HG02840 (cell line): Measurements from ENCODE around the gene DGKG.

Experiments used
- ATAC-seq: cut with Tn5 transposase; IDR thresholded peaks from one replicate; pipeline ENCODE4 v1.9.1; 2021; ENCODE audit warnings: mild to moderate bottlenecking, moderate library complexity, moderate number of reproducible peaks; ENCODE audit not compliant: unreplicated experiment, low FRiP score

The DGKG gene

GRCh38 chr3:186281176-186281575, 80.9 kb downstream of the DGKG start:
- ATAC-seq: no peak

DNA sequence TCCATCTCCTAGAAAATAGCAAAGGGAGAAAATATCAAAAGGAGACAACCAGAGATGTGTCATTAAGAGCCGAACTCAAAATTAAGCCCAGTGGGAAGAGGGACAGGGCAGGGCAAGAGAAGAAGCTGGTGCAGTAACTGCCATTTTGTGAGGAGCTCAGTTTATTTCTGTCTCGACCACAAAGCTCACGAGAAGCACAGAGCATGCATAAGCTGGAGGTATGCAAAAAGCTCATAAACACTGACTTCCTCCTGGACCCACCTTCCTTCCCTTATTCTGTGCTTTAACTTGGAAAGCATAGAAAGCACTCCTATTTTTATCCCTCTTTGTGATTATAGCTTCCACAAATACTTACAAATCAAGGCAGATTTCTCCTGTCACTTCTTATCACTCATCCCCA, 81.3 kb downstream of the DGKG start:
- ATAC-seq: no peak

GRCh38 chr3:186277268-186277909, 84.6 kb downstream of the DGKG start:
- no peak for ATAC-seq

GRCh38 chr3:186275436-186275835, 86.6 kb downstream of the DGKG start:
- no peak for ATAC-seq

DNA sequence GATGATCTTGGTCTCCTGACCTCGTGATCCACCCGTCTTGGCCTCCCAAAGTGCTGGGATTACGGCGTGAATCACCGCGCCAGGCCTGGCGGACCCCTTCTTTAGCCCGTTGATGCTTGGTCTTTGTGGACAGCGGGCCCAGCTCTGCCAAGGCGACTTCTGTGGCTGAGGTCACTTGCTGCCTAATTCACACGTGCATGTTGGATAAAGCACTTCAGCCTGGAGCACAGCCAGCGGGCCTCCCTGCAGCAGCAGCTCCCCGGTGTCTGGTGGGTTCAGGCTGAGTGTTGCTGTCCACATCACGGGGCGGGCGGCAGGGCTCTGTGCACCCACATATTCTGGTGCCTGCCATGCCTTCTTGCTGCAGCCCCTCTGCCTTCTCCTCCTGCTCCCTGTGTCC, 88.4 kb downstream of the DGKG start:
- no peak for ATAC-seq

DNA sequence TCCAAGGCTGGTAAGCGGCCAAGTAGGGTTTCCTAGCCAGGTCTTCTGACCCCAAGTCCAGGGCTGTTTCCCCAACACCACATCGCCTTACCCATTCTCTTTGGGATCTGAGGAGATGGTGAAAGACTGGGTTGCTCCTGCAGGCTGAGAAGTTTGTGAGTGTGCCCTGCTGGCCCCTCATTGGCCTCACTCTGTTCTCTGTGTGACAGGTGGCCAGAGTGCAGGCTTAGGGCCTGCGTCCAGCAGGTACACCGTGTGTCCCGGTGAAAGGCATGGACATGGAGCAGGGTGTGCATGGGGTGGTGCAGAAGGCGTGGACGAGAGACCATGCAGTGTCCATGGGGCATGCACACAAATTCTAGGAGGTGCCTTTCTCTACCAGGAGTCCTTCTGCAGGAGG, 91.3 kb downstream of the DGKG start:
- no peak for ATAC-seq

DNA sequence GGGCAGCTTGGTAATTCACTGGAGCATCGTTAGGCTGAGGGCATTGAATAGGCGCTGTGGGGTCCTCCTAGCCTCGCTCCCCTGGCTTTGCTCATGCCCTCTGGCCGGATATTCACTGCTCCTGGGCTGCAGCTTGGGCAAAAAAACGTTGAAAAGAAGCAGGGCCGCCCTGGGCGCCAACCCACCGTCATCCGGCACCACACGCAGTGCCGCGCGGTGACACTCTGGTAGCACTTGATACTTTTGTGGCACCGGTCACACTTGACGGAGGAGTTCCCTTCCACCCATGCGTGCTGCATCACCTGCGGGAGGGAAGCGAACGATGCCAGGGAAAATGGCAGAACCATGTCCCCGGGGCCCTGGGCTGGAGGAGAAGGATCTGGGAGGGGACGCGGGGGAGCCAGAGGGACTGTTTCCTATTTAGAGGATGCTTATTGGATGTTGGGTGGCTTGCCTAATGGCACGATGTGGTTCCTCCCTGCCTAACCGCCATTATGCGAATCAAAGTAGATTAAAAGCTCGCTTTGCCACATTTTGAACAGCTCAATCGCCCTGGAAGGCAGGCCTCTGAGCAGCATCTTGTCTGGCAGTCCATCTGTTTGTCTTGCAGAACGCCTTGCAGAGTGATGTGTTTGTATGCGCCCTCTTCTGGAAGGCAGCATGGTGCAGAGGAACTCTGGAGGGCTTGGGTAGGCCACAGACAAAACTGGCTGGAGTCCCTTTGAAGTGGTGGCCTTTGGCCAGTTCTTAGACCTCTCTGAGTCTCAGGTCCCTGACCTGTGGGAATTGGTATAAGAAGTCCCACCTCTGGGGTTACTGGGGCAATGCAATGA, 93.2 kb downstream of the DGKG start:
- ATAC-seq: no peak

GRCh38 chr3:186267758-186268157, 94.3 kb downstream of the DGKG start:
- ATAC-seq: no peak

DNA sequence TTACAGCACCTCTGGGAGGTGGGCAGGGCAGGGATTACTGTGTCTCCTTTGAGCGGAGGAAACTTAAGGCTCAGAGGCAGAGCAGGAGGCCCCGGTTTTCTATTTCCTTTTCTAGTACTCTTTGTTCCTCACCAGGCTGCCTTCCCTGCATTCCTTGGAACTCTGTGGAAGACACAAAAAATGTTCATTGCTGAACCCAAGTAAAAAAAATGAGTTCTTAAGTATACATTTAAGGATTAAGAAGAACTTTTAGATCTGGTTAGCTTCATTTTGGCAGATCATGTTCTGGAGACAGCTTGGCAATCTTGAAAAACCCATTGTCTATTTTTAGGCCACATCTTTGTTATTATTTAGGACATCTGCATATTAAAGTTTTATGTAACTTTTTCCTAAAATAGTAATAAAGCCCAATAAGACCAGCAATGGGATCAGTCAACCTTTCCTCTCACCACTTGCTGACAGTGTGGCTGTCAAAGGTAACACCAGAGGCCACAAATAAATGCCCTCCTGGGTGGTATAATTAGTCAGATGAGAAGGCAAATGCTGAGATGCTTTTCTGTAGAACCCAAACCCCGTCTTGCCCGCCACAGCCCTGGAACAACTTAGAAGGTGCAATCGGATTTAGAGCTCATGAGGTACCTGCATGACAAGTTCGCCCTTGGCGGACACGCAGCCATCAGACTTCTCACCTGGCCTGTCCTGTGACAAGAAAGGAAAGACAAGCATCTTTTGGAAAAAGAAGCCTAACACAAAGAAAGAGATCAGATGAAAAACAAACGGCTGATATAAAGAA, 97.2 kb downstream of the DGKG start:
- no peak for ATAC-seq

DNA sequence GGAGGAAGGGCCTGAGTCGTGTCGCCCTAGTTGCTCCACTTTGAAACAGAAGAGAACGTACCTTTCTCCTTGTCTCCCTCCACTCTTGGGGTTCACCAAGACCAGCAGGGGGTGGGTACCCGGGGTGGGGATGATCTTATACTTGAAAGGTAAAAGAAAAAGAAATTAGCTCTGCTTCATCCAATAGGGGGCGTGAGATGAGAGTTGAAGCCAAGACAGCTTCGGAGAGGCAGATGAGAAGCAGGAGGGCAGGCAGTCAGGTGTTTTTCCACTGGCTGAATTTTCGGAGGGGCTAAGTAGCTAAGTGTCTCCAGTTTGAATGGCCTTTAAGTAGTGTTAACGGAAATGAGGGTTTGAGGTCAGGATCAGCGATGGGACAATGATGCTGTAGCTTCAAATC, 100.4 kb downstream of the DGKG start:
- ATAC-seq: no peak

DNA sequence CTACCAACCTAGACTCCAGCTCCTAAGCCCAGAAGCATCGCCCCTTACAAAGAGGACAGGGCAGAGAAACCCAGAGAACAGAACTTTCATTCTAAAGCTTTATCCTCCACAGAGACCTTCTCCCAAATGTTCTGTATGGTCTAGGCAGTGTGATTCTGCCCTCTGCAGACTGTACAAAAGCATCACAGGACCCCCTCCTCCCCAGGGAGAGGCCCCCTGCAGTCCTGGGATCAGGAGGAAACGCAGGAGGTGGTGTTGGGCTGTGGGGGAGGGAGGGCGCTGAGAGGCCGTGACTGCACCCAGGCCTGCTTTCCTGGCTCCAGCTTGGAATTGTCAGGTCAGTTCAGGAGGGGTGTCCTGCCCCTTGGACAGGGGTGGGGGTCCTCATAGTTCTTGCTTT, 101.3 kb downstream of the DGKG start:
- ATAC-seq: no peak

- no peak for ATAC-seq
Measured at GRCh38 chr3:186259612-186260383, 102.2 kb downstream of the DGKG start.

DNA sequence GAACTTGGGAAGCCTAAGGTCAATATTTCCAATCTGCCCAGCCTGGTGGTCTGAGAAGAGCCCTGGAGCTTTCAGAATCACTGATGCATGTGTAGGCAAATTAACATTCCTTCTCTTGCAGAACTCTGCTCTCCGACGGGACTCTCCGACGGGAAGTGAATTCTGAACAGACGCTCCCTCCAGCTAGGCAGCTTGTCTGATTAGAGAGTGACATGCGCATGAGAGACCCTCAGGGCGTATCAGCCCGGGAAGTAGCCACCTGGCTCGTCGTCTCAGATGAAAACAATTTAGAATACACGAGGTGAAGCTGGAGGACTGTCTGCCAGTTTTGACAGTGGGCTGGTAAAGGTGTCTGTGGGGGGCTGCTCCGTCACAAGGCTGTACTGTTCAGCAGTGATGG, 103.1 kb downstream of the DGKG start:
- no peak for ATAC-seq

DNA sequence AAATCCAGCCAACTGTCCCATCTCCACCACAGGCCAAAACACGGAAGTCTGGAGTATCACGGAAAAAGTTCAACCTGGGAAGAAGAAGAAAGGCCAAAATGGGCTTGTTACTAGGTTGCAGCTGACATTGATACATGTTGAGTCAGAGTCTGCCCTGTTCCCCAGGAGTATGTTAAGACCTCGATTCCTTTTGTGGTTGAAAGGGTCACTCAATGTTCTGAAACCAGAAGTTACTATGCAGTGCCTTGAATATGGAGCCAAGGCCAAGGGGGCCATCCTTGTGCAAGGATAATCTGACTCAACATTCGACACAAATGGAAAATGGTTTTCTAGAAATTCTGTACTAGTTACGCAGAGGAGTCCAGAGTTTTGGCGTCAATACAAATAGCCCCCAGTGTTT, 104.2 kb downstream of the DGKG start:
- no peak for ATAC-seq

DNA sequence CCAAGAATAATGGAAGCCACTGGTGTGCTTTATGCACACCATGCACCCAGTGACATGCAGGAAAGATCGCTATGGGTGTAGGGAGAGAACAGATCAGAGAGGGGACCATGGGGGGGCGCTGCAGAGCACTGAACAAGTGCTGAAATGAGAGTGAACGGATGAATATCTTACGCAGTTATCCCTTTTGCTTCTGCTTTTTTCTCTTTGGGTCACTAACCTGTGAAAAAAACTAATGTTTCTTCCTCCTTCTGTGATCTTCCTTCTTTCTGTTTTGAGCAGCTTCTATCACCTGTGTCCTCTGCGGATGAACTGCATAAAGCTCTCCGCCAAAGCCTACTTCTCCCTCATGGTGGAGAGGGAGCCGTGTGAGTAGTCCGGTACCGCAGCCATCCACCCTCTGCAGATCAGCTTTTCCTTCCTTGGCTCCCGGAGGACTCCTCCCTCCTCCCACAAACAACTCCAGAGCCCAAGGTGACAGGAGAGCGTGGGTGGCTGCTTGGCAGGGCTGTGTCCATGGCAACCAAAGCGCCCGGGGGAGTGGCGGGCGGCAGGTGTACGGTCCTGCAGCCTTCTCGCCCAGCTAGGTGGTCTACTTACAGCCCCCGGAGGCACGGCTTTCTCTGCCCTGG, 106.2 kb downstream of the DGKG start:
- ATAC-seq: no peak

DNA sequence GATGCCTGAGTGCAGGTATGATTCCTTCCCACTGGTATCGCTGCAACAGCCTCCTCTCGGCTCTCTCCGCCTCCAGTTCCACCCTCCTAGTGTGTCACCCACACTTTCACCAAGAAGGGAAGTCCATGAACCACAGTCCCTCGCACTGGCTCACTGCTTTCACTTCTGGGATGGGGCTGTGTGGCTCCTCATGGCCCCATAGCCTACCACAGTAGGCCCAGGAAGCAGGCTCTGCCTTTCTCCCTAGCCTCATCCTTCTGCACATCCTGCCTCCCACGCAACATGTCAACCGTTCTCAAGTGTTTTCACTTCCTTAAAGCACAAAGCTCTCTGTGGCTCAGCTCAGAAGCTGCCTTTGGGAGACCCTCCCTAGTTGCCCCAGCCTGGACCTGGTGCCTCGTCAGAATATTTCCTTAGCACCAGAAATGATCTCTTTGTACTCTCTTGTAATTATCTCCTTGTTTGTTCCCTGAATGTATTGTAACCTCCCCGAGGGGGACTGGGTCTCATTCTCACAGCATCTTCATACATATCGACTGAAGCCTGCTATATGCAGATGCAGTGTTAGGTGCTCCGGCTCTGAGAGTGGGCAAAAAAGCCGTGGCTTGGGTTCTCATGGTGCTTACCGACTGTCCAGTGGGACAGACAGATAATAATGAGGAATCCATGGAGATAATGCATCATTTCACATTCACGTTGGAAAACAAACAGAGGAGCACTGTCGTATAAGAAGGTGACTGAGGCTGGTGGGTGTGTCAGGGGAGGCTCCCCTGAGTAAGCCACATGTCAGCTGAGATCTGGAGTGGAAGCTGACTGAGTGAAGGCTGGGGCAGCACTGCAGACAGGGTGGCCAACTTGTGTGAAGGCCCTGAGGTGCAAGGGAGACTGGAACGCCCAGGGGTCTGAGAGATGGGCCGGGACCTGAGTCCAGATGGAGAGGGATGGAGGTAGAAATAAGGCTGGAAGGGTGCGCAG, 107.1 kb downstream of the DGKG start:
- peak; percentile 61 for ATAC-seq

DNA sequence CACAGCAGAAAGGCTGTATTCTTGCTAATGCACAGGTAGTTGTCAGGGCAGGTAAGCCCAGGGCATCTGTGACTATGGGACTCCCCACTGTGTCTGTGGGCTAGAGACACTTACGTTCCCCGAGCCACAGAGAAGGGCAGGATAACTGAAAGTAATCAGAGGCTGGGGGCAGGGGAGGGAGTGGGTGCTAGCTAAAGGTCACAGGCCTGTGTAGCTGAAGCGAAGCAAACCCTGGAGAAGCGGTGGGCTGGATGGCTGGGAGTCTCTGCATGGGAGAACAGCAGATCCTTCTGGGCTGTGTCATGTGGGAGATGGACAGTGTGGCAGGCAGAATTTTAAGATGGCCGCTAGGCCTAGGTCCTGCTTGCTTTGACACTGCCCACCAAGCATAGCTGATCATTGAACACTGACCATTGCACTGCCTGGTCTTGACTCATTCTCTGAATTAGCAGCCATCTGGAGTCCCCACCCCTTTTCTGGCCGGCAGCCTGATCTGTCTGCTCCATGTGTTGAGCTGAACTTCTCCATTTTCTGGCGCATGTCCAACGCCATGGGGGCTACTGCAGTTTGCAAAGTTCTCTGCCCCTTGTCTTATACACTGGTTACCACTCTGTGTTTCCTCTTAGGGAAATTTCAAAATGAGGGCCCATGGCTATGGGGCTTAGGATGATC, 110.0 kb downstream of the DGKG start:
- no peak for ATAC-seq

DNA sequence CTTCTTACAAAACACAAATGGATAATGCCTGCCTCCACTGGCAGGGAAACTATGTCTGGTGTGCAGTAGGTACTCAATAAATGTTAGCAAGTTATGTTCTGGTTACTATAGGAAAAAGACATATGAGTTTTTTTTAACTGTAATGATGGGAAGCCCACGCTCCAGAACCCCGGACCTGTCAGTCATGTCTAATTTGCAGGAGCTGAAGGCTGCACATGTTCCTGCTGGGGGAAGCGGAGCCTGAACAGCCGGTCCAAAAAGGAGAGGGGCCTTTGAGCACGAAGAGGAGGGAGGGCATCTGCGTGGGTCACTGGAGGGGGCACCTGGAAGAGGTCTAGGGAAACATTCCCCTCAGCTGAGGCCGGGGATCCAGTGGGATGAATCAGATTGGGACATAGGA, 113.2 kb downstream of the DGKG start:
- ATAC-seq: no peak
